ENCODE results near the gene HEPHL1.
A peak's percentile ranks its signal among the peaks of the same experiment; 100 is the strongest.

The HEPHL1 gene

DNA sequence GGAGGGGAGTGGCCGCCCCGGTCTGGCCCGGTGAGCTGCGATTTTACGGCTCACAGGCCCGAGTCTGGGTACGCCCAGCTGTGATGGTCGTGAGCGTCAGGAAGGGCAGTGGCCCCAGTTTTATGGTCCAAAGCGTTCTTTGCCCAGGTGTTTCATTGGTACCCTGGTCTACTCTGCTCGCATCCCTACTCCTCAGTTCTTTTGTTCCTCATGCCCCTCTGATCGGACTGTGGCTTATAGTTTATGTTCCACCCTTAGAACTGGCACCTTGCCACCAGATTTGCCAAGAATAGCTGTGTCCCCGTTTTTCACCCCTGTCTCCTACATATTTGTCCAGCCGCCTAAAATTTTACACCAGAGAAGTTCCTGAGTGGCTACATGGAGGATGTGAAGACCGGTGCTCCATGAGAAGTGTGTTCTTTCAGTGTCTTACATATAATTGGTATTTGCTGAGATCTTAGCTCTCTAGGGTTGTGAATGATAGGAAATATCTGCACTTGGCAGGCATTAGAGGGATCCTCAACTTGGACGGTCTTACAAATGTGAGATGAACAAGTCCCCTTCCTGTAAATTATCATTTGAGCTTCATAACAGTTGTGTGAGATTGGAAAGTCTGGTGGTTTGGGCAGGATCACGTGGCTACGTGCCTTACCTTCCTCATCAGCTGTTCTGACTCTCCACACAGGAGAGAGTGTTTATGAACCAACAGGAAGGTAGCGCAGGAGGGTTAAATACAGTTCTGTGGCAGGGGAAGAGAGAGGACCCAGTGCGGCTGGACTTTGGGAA lies 108.6 kb downstream of the HEPHL1 start:
- DNase-seq (ENCODE audit: low read depth): no peak

DNA sequence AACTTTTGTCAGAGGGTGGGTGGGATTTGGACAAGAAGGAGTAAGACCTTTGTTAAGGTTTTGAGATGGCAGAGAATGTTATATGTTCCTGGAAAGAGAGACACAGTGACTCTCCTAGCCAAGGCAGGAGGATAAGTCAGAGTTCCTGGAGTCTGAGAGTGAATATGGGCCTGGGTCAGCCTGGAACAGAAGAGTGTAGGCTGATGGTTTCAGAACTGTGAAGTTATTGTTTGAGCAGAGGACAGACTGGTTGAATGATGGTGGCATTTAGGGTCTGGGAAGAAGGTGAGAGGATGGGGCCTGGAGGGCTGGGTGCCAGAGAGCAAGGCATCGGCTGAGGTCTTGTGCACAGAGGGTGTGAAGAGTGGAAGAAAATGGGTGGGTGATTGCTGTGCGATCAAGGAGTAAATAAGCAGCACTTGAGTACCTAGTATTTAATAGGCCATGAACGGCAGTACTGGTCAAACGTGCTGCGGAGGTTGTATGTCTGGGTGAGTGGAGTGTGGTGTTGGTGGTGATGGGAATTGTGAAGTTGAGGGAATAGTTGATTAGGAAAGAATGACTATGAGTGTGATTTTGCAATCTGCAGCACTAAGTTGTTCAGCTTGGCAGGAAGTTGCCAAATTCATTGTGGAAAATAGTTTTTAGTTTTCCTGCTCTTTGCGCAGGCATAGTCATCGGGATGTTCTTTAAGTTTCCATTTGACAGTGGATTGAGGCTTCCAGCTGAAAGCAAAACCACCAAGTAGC lies 109.3 kb downstream of the HEPHL1 start:
- DNase-seq (ENCODE audit: low read depth): peak; percentile 95

DNA sequence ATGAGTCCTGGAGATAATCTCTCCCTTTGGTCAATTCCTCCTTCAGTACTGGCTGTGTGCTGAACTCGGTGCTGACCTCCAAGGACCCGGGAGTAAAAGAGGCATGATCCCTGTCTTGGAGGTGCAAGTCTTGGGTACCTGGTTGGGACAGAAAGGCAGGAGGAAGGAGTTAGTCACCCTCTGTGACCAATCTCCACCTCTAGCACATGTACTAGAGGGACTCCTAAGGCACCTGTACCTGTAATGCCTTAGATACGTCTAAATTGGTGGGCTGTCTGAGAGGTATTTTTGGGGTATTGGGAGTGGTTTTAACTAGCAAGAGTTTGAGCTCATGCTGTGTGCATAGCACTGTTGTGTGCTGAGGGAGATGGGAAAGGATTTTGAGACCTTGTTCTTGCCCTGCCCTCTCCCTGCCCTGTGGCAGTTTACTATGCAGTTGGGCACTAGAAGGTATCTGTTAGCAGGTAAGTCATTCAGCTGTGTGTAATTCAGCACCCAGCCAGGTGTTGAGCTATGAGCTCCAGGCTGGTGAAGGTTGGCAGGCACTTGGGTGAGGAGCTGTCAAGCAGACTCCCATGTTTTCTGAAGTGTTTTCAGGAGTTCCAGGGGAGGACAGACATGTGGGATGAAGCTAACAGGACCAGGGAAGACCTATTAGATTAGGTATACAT lies 110.0 kb downstream of the HEPHL1 start:
- no peak for DNase-seq (ENCODE audit: low read depth)

DNA sequence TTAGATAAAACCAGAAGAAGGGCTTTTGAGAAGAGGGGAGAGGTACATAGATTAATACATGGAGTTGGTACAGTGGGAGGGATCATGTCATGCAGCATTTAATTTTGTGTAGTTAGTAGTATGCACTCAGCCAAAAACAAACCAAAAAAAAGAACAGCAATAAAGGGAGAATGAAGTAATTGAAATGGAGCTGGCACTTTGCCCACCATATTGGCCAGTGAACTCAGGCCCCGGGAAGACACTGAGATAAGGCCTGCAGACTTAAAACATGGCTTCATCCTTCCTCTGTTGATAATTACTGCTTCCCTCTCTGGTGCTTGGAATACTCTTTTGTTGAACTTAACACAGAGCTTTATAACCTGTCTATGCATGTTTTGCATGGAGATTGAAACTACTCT lies 110.6 kb downstream of the HEPHL1 start:
- peak; percentile 21 for DNase-seq (ENCODE audit: low read depth)

DNA sequence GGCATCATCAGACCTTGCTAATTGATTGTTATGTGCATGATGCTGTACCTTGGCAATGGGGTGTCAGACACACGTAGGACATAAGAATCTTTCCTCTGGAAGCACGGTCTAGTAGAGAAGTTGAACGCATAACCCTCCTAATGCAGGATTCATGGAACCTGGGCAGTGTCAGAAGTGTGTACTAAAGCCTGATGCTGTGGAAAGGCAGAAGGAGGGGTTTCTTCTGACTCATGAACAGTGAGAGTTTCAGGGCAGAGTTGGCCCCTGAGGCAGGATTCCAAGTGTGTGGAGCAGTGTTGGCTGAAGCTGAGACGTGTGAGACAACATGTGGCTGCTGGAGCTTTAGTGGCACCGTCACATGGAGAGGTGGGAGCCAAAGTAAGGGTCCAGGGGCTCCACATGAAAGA lies 111.0 kb downstream of the HEPHL1 start:
- DNase-seq (ENCODE audit: low read depth): peak; percentile 79

DNA sequence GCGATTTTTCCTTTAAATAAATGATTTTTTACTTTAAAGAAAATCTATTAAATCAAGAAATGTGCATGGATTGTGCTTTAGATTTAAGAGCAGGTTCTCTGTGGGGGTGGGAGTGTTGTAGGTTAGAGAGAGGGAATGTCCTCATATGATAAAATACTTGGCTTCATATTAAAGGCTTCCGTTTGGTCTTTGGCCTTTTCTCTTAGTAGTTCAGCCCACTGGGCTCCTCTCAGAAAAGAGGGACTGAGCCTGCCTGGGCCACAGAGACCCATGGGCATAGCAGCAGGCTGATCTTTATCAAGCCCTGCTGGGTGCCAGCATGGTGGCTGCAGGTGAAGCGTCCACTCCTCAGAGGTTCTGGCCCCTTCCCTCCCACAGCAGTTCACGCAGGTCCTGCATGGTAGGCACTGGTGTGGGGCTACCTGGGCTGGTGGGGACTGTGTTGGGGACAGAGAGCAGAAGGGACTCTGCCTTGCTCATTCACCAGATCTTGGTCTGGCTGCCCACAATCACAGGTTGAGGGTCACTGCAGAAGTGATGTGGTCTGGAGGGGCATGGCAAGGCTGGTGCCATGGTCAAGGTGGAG lies 111.8 kb downstream of the HEPHL1 start:
- DNase-seq (ENCODE audit: low read depth): no peak

DNA sequence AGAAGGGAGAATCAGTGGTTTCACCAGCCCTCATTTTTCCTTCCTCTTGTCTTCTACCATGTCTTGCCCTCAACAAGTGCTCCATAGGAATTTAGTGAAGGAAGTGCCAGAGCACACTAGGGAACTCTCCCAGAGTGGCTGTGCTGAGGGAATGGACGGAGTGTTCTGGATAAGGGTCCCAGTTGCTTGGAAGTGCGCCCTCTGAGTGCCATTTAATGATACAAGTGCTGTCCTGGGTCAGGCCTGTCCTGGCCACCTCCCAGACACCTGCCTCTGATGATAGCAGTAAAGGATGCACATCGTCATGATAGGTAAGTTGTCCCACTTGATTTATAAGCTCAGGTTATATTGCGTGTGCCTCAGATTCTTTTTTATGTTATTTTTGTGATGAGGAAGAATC lies 112.6 kb downstream of the HEPHL1 start:
- no peak for DNase-seq (ENCODE audit: low read depth)

DNA sequence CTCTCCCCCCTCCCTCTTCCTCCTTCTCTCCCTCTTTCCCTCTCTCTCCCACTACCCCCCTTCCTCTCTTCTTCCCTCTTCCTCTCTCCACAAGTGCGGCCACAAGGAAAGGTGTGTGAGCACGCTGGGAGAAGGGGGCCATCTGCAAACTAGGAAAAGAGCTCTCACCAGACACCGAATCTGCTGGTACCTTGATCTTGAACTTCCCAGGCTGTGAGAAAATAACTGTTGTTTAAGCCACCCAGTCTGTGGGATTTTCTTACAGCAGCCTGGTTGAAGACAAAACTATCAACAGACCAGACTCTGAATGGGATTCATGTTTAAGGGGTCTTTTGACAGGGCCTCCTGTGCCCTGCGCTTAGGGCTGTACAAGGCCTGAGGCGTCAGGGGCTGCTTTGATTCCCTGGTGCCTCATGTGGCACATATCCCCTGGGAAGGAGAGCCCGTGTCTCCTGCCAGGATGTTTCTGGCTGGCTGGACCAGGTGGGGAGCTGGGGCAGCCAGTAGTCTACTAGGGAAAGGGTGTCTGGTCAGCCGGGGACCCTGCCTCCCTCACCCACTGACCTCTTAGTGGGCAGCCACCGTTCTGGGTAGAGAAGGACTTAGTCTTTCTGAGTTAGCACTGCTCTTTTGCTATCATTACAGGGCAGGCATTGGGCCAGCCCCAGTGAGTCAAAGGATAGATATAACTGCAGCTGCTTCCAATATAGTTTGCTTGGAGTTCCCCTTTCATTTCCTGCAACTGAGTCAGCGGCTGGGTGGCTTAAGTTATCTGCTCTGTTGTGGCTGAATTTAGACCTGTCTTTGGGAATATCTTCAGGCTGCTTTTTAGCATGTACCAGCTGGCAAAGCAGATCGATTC lies 113.7 kb downstream of the HEPHL1 start:
- DNase-seq (ENCODE audit: low read depth): peak; percentile 87

DNA sequence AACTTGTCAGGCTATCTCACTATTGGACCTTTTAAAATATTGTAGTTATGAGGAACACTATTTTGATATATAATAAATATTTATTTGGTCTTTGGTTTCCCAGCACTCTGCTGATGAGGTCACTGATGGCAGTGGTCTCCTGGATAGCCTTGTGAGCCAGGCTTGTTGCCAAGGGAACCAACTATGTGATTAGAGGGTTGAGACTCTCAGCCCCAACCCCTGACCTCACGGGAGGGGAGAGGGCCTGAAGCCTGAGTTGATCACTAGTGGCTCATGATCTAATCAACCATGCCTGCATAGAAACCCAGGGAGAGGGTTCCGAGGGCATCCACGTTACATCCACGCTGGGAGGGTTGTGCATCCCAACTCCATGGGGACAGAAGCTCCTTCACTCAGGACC lies 118.3 kb downstream of the HEPHL1 start:
- DNase-seq (ENCODE audit: low read depth): no peak

DNA sequence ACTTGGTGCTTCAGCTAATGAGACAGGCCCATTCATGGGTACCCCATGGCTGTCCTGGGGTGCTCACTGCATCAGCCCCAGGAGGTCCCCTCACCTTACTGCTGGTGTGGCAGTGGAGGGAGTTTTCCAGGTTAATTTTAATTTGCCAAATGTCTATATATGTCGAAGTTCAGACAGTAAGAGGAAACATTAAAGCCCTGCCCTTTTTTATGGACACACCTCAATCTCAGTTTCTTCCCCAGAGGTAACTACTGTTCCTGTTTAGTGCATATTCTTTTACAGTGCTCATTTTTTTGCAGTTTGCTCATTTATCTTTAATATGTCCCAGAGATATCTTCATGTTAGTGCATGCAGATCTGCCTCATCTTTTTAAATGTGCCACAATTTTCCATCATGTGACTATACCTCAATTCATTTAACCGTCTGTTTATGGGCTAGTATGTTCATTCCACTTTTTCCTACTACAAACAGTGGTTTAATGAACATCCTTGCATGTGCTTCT lies 119.1 kb downstream of the HEPHL1 start:
- no peak for DNase-seq (ENCODE audit: low read depth)

DNA sequence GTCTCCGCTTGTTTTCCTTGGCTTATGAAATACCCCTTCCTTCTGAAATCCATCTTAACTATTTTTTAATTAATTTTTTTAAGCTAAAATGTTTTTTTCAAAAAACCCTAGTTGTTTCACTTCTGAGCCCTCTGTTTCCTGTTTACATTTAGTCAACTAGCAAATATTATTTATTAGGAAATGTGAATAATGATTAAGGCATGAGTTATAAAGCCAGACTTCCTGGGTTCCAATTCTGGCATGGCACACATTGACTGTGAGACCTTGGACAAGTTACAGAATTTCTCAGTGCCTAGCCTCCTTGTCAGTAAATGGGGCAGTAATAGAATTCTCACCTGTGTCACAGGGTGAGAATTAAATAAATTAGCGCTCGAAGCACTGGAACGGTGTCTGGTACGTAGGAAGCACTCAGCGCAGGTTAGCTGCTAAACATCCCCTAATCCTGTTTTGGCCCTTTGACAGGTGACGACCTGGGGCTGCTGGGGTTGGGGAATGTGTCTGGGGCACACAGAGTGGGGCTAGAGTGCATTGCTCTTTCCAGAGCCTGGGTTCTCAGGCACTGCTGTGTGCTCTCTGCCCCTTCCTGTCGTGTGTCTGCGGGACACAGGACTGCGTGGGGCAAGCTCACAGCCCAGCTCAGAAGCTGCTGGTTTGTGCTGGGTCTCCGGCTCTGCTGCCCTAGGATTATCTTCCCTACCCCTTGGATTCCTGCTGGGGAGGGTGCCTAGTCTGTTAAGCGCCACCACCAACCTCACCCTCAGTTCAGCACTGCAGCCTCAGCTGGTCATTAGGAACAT lies 120.6 kb downstream of the HEPHL1 start:
- DNase-seq (ENCODE audit: low read depth): no peak

DNA sequence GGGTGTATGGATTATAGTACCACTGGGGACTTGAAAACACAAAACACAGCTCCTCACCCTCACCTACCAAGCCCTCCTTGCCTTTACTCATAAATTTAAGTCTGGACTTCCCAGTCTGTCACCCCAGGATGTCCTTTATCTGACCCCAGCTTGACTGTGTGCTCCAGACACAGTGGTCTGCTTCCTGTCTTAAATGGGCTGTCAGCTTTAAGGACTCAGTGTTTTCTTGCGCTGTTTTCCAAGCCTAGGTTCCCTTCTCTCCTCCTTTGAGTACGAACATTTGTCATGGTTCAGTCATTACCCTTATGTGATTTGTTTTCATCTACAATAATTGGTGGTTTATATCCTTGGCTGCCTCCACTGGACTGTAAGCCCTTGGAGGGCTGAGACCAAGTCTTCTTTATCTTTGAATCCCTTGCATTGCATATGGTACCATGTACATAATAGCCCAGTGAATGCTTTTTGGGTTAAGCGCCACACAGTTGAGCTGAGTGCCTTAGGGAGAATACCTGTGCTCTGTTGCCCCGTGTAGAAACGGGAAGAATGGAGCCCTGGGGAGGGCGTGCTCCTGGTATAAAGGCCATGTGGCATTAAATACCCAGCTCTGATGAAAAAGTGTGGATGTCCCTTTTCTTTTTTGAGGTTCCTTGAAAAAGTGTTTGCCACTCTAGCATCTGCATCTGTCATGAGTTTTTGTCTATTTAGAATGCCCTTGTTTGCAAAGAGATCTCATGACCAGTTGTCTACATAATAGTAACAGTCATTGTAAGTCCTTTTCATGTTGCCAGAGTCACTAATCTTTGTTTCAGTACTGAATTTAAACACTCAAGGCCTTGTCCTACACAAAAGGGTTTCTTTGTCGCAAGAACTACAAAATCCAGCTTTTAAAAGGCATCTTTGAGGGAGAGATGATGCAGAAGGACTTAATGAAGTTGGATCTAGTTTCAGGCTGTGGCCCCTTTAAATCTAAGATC lies 121.4 kb downstream of the HEPHL1 start:
- no peak for DNase-seq (ENCODE audit: low read depth)

DNA sequence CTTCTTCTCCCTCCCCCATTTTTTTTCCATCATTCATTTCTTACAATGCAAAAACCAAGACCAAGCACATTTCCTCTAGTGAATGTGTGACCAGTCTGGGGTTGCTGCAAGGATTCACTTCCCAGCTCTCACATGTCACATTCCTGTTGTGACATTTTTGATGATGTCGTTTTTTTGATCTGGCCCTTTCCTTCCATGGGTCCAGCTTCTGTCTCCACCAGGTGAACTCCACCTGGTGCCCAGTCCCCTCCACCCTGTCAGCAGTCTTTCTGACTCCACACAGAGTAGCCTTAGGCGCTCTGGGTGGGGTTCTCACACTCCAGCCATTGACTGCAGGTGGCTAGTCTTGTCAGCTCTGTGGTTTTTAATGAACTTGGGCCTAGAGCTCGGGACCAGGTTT lies 123.1 kb downstream of the HEPHL1 start:
- no peak for DNase-seq (ENCODE audit: low read depth)

DNA sequence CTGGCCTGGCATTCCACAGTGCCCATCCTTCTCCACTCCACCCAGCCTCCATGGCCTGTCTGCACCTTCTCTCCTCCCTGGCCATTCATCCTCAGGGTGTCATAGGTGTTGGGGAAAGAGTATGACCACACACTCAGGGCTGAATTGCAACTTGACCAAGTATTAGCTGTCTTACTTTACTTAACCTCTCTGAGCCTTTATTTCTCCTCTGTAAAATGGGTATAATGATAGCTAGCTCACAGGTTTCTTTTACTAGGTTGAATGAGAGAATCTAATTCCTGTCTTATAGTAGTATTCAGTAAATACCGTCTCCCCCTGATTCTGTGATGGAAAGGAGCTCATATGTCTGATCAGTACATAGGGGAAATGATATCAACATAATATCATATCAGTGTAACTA lies 123.5 kb downstream of the HEPHL1 start:
- no peak for DNase-seq (ENCODE audit: low read depth)

DNA sequence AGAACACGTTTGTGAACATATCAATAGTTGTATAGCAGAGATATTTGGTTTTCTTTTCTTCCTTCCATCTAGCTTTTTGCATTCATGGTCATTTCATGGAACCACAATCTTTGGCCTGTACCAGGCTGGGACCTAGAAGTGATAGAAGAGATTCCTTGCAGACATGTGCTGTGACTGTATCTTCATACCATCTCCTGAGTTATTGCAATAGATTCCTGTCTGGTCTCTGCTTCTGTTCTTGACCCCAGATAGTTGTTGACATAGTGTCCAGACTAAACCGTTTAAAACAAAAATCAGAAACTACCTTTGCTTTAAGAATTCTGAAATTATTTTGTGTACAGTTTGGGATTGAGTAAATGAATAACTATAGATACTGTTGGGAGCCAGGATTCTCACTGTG lies 124.3 kb downstream of the HEPHL1 start:
- DNase-seq (ENCODE audit: low read depth): no peak

DNA sequence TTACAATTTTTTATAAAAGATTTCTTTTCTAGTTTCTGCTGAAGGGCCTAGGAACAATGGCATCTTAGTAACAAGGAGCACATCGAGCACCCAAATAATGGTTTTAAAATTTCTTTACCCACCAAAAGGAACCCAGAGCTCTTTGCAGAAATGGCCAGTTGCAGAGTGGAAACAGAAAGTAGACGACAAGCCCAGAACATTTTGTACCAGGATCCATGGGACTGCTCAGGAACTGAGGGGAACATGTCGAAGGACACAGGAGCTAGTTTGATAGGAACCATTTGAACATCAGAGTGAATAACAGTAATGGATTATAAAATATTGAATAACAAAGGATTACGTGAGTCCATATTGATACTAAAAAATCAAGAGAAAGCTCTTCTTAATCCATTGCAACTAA lies 124.8 kb downstream of the HEPHL1 start:
- DNase-seq (ENCODE audit: low read depth): no peak

DNA sequence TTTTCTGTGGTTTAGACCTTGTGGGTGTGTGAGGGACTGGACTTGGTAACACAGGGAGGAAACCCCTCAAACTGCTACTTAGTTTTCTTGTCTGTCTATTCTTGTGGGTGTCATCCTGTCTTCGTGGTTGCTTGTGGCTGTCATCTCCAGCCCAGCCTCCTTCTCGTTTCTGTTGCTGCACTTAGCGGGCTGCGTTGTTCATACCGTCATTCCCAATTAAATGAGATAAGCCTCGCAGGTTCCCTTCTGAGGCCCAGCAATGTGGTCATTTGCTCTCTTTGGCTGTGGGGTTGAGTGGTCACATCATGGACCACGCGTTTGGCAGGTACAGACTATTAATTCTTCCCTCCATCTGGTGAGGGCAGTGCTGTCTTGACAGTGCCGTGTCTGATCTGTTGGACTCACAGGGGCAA lies 126.3 kb downstream of the HEPHL1 start:
- DNase-seq (ENCODE audit: low read depth): no peak

DNA sequence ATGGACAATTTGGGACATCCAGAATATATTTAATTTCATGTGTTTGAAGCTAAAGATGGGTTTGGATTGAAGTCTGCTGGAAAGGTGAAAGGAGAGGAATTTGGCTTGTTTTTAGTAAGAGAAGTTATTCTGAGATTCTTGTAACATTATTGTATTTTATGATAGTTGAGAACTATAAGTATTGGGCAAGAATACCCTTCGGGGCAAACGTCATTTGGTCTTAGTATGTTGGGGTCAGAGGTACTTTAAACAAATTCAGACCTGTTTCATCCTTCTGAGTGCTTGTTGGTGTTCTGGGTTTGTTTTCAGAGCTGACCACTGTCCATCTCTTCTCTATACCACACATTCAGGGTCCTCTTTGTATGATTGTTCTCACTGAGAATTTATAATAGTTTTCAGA lies 127.0 kb downstream of the HEPHL1 start:
- peak; percentile 27 for DNase-seq (ENCODE audit: low read depth)

DNA sequence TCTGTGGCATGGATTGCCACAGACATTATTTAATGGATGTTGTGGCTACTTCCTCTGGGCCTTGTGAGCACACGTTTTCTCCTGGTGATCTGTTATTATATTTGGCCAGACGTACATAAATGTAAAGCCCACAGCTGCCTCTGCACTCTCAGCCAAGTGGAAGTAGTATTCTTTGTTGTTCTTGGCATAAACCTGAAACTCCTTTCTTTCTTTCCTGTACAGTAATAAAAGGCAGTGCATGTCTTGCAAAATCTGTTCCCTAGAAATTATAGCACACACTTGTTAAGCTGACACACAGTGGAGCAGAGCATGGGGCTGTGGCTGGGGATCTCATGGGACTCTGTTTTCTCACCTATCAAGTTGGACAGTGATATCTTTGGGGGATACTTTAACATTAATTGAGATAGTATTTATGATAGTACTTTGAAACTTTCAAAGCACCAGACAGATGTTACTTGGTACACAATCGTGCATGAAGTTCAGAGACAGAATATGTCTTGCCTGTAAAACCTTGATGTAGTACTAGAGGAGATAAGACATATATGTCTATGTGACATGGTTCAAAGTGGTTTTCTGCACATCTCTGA lies 128.4 kb downstream of the HEPHL1 start:
- peak; percentile 64 for DNase-seq (ENCODE audit: low read depth)

Measured in fibroblast of gingiva (primary cell).